ENCODE results near the gene FBF1.

DNA sequence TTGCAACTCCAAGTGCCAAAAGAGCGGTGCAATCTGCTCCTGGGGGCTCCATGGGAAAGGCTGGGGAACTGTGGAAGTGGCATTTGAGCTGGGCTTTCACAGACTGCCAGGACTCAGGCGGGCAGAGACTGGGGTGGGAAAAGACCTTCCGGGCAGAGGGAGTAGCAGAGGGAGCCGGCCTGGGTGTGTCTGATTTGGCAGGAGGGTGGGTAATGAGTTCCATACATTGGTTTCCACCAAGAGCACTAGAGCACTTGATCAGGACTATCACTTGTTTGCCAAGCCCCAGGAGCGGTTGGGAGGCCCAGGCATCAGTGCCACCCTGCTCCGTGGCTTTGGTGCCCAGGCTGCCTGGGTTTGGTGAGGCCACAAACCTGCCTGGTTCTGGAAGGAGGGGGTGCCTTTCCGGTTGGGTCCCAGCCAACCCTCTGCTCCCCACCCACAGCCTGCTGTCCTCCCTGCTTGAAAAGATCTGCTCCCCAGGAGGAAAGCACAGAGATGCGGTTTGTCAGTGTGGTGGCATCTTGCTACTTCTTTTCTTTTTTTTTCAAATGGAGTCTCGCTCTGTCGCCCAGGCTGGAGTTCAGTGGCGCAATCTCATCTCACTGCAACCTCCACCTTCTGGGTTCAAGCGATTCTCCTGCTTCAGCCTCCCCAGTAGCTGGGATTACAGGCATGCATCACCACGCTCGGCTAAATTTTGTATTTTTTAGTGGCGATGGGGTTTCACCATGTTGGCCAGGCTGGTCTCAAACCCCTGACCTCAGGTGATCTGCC is 59.0 kb downstream of the FBF1 start:
- TF ChIP-seq, protein P1, sequence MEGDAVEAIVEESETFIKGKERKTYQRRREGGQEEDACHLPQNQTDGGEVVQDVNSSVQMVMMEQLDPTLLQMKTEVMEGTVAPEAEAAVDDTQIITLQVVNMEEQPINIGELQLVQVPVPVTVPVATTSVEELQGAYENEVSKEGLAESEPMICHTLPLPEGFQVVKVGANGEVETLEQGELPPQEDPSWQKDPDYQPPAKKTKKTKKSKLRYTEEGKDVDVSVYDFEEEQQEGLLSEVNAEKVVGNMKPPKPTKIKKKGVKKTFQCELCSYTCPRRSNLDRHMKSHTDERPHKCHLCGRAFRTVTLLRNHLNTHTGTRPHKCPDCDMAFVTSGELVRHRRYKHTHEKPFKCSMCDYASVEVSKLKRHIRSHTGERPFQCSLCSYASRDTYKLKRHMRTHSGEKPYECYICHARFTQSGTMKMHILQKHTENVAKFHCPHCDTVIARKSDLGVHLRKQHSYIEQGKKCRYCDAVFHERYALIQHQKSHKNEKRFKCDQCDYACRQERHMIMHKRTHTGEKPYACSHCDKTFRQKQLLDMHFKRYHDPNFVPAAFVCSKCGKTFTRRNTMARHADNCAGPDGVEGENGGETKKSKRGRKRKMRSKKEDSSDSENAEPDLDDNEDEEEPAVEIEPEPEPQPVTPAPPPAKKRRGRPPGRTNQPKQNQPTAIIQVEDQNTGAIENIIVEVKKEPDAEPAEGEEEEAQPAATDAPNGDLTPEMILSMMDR (optimal IDR thresholded peaks at IDR 0.05 in 1 of 3, IDR thresholded peaks at IDR 0.05 in 1 of 3, conservative IDR thresholded peaks at IDR 0.05 in 1 of 3; ENCODE audit: extremely low read depth in 1 of 3, insufficient read depth in 2 of 3, low read length in 3 of 3) = no peak
- no peak for TF ChIP-seq EZH2 (IDR thresholded peaks at IDR 0.05; ENCODE audit: low read length)

Data from keratinocyte (primary cell).